ENCODE measurements around the gene MXRA5.
"Not testable (repeated sequence)": the region's sequence is repeated elsewhere in the genome, so short reads cannot be mapped to it uniquely, and the experiment has no call there.

Gene MXRA5

GRCh38 chrX:3286196-3286945, 60.1 kb downstream of the MXRA5 start:
- no peaks in the 10 kb centered on the region for H3K27me3 ChIP-seq (ENCODE audit: control insufficient read depth, insufficient read depth, low read length)
- no peak overlapping the region for H3K27ac ChIP-seq (ENCODE audit: low read depth, low read length)
- H3K36me3 ChIP-seq (ENCODE audit: control insufficient read depth, insufficient read depth, low read length) = no peaks in the 10 kb centered on the region
- peaks cover 8% of the 10 kb centered on the region; the same call in 1 of the 2 replicates for H3K9me3 ChIP-seq (ENCODE audit: control insufficient read depth, insufficient read depth, low read depth, low read length)
- H3K9ac ChIP-seq (ENCODE audit: low read length) = no peak overlapping the region
- peak overlapping the region; percentile 27; the same call in 1 of the 2 replicates for H3K4me3 ChIP-seq (ENCODE audit: low read depth, low read length)
- peaks cover 6% of the 10 kb centered on the region for H3K4me1 ChIP-seq (ENCODE audit: control insufficient read depth, insufficient read depth, low read length)

GRCh38 chrX:3280706-3281105, 65.7 kb downstream of the MXRA5 start:
- Histone ChIP-seq H3K9ac (ENCODE audit: low read length) (no peak overlapping the region), H3K27ac (ENCODE audit: low read depth, low read length) (no peak overlapping the region), H3K36me3 (ENCODE audit: control insufficient read depth, insufficient read depth, low read length) (no peaks in the 10 kb centered on the region), H3K4me1 (ENCODE audit: control insufficient read depth, insufficient read depth, low read length) (no peaks in the 10 kb centered on the region), H3K4me3 (ENCODE audit: low read depth, low read length) (no peak overlapping the region), H3K9me3 (ENCODE audit: control insufficient read depth, insufficient read depth, low read depth, low read length) (peaks cover 25% of the 10 kb centered on the region), H3K27me3 (ENCODE audit: control insufficient read depth, insufficient read depth, low read length) (no peaks in the 10 kb centered on the region; the same call in 1 of the 2 replicates)

GRCh38 chrX:3273668-3274067, 72.8 kb downstream of the MXRA5 start:
- not testable (repeated sequence) for H3K9me3 ChIP-seq (ENCODE audit: control insufficient read depth, insufficient read depth, low read depth, low read length); H3K27me3 ChIP-seq (ENCODE audit: control insufficient read depth, insufficient read depth, low read length); H3K27ac ChIP-seq (ENCODE audit: low read depth, low read length); H3K9ac ChIP-seq (ENCODE audit: low read length); H3K4me3 ChIP-seq (ENCODE audit: low read depth, low read length); H3K4me1 ChIP-seq (ENCODE audit: control insufficient read depth, insufficient read depth, low read length); H3K36me3 ChIP-seq (ENCODE audit: control insufficient read depth, insufficient read depth, low read length)

- Histone ChIP-seq H3K4me1 (ENCODE audit: control insufficient read depth, insufficient read depth, low read length) (peaks cover 4% of the 10 kb centered on the region; the same call in 1 of the 2 replicates), H3K27me3 (ENCODE audit: control insufficient read depth, insufficient read depth, low read length) (peaks cover 8% of the 10 kb centered on the region; the same call in 1 of the 2 replicates), H3K9me3 (ENCODE audit: control insufficient read depth, insufficient read depth, low read depth, low read length) (no peaks in the 10 kb centered on the region), H3K9ac (ENCODE audit: low read length) (no peak overlapping the region), H3K27ac (ENCODE audit: low read depth, low read length) (no peak overlapping the region), H3K36me3 (ENCODE audit: control insufficient read depth, insufficient read depth, low read length) (no peaks in the 10 kb centered on the region), H3K4me3 (ENCODE audit: low read depth, low read length) (no peak overlapping the region)
Measured at GRCh38 chrX:3271834-3272186, 74.6 kb downstream of the MXRA5 start.

GRCh38 chrX:3271183-3271833, 75.1 kb downstream of the MXRA5 start:
- Histone ChIP-seq H3K27me3 (ENCODE audit: control insufficient read depth, insufficient read depth, low read length) (peaks cover 8% of the 10 kb centered on the region; the same call in 1 of the 2 replicates), H3K27ac (ENCODE audit: low read depth, low read length) (no peak overlapping the region), H3K36me3 (ENCODE audit: control insufficient read depth, insufficient read depth, low read length) (no peaks in the 10 kb centered on the region), H3K9ac (ENCODE audit: low read length) (no peak overlapping the region), H3K9me3 (ENCODE audit: control insufficient read depth, insufficient read depth, low read depth, low read length) (no peaks in the 10 kb centered on the region), H3K4me3 (ENCODE audit: low read depth, low read length) (no peak overlapping the region), H3K4me1 (ENCODE audit: control insufficient read depth, insufficient read depth, low read length) (peaks cover 4% of the 10 kb centered on the region; the same call in 1 of the 2 replicates)

GRCh38 chrX:3268829-3269228, 77.6 kb downstream of the MXRA5 start:
- Histone ChIP-seq H3K9me3 (ENCODE audit: control insufficient read depth, insufficient read depth, low read depth, low read length) (no peaks in the 10 kb centered on the region), H3K27me3 (ENCODE audit: control insufficient read depth, insufficient read depth, low read length) (peaks cover 8% of the 10 kb centered on the region; the same call in 1 of the 2 replicates), H3K36me3 (ENCODE audit: control insufficient read depth, insufficient read depth, low read length) (no peaks in the 10 kb centered on the region), H3K4me3 (ENCODE audit: low read depth, low read length) (no peak overlapping the region), H3K9ac (ENCODE audit: low read length) (no peak overlapping the region), H3K27ac (ENCODE audit: low read depth, low read length) (no peak overlapping the region), H3K4me1 (ENCODE audit: control insufficient read depth, insufficient read depth, low read length) (peaks cover 4% of the 10 kb centered on the region; the same call in 1 of the 2 replicates)

- Histone ChIP-seq H3K36me3 (ENCODE audit: control insufficient read depth, insufficient read depth, low read length) (no peaks in the 10 kb centered on the region), H3K27ac (ENCODE audit: low read depth, low read length) (no peak overlapping the region), H3K27me3 (ENCODE audit: control insufficient read depth, insufficient read depth, low read length) (no peaks in the 10 kb centered on the region; the same call in 1 of the 2 replicates), H3K4me3 (ENCODE audit: low read depth, low read length) (no peak overlapping the region), H3K9ac (ENCODE audit: low read length) (no peak overlapping the region), H3K4me1 (ENCODE audit: control insufficient read depth, insufficient read depth, low read length) (peaks cover 2% of the 10 kb centered on the region; the same call in 1 of the 2 replicates), H3K9me3 (ENCODE audit: control insufficient read depth, insufficient read depth, low read depth, low read length) (0 out of 2 replicates have a peak, but pooled peaks cover 3% of the 10 kb centered on the region)
Measured at GRCh38 chrX:3263681-3264126, 82.7 kb downstream of the MXRA5 start.

- Histone ChIP-seq H3K4me3 (ENCODE audit: low read depth, low read length) (no peak overlapping the region), H3K4me1 (ENCODE audit: control insufficient read depth, insufficient read depth, low read length) (peaks cover 2% of the 10 kb centered on the region; the same call in 1 of the 2 replicates), H3K9me3 (ENCODE audit: control insufficient read depth, insufficient read depth, low read depth, low read length) (0 out of 2 replicates have a peak, but pooled peaks cover 3% of the 10 kb centered on the region), H3K36me3 (ENCODE audit: control insufficient read depth, insufficient read depth, low read length) (no peaks in the 10 kb centered on the region), H3K9ac (ENCODE audit: low read length) (no peak overlapping the region), H3K27ac (ENCODE audit: low read depth, low read length) (no peak overlapping the region), H3K27me3 (ENCODE audit: control insufficient read depth, insufficient read depth, low read length) (no peaks in the 10 kb centered on the region; the same call in 1 of the 2 replicates)
Measured at GRCh38 chrX:3262901-3263300, 83.6 kb downstream of the MXRA5 start.

All from HUES6 (cell line).